HG03460 (cell line): ENCODE data around the gene AVPR2.

Experiments
- ATAC-seq: cut with Tn5 transposase; IDR thresholded peaks from one replicate; pipeline ENCODE4 v1.9.1; 2021; ENCODE audit not compliant: unreplicated experiment

AVPR2 gene

GRCh38 chrX:153884590-153884989 lies 19.9 kb upstream of the AVPR2 start:
- no peak for ATAC-seq

DNA sequence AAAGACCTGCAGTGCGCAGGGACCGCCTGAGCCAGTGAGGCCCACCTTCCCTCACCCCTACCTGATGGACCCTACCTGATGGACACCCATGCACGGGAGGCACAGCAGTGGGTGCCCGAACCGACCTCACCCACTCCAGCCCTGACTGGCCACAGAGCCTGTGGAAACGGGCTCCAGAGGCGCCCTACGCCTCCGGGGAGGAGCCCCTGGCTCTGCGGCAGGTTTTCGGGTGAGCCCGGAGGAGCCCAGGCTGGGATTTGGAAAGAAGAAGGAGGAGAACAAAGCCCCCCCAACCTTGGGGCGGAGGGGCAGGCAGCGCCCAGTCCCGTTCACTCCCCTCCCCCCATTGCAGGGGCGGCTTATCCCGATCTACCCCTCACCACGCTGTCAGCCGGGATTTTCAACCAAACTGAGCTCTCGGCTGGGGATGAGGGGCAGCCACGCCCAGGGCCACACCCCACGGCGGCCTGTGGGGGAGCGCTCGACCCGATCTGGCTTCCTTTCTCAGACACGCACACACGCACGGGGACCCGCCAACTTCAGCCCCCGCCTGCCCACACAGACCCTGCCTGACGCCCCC lies 19.2 kb upstream of the AVPR2 start:
- ATAC-seq, result no peak

- ATAC-seq, result no peak
Observed at GRCh38 chrX:153885968-153886903, 18.2 kb upstream of the AVPR2 start, which contains the start of gene L1CAM. Gene L1CAM, minus strand, starts transcription at chrX:153886173. Its CDS starts 10,337 bp downstream, at chrX:153875836.

DNA sequence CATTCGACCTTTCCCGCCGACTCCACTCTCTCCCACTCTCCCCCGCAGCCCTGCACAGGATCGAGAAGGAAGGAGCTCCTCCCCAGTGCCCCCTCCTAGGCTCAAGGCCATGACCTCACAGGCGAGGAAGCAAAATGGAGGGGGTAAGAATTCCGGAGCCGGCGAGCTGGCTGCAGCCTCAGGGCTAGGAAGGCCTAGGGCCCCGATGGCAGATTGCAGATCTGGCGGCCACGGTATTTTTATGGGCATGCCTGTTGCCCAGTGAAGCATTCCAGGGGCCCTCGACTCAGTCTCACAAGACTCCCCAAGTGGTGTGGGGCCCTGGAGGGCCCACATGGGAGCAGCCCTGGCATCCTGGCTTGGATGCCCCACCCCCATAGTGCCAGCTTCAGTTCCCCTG lies 17.6 kb upstream of the AVPR2 start:
- ATAC-seq, result no peak

GRCh38 chrX:153887385-153887784 lies 17.1 kb upstream of the AVPR2 start:
- ATAC-seq, result no peak

GRCh38 chrX:153888344-153888743 lies 16.1 kb upstream of the AVPR2 start:
- no peak for ATAC-seq

DNA sequence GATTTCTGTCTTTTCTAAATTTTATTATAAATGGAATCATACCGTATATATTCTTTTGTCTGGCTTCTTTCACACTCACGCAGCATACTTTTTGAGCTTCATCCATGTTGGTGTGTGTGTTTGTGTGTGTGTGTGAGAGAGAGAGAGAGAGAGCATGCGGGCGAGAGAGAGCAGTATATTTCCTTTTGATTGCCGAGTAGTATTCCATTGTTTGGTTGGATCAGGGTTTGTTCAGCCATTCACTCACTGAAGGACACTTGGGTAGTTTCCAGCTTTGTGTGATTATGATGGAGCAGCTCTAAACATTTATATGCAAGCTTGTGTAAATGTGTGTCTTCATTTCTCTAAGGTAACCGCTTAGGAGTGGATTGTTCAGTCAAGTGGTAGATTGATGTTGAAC lies 15.3 kb upstream of the AVPR2 start:
- no peak for ATAC-seq

- no peak for ATAC-seq
Observed at GRCh38 chrX:153897899-153898298, 6.6 kb upstream of the AVPR2 start.

DNA sequence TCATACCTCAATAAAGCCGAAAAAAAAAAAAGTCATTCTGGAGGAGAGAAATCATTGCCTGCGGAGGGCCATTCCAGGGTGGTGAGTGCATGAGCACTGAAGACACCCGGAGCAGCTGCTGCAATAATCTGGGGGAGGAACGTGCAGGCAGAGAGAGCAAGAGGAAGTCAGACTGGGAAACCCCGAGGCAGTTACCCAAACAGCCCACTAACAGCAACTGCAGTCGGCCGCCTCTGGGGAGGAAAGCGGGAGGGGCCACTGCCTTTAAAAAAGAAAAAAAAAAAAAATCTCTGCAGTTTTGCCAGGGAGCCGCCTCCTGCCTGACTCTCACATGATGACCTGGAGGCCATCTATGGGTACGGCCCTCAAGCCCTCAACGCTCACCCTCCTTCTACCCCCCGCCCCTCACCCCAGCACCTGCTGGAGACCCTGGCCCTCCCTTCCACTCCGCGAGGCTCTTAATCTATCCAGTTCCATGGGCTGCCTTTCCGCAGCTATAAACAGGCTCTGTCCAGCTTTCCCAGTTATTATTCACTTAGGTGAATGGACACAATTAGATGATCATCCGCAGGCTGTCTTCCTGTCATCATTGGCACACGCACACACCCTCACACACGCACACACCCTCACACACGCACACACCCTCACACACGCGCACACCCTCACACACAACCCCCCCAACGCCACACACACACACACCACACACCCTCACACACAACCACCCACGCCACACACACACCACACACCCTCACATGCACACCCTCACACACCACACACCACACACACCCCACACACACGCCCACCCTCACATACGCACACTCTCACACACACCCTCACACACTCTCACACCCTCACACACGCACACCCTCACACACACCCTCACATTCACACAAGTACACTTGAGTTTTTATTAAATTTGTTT lies 3.4 kb upstream of the AVPR2 start:
- ATAC-seq, result peak; percentile 78

DNA sequence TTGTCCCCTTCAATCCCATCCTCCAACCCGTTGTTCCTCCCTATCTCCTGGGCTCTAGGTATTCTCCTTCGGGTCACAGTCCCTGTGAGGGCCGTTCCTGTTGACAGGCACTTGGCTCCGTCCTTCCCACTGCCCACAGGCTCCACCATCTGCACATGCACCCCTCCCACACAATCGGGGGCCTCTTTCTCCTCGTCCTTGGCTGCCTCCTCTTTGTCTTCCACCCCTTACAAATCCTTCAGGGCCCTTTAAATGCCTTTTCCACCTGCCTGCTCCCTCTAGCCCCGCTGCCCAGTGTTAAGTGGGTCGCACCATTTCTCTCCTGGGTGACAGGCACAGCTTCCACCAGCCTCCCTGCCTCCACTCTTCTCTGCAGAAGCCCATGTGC lies 2.7 kb upstream of the AVPR2 start:
- no peak for ATAC-seq

DNA sequence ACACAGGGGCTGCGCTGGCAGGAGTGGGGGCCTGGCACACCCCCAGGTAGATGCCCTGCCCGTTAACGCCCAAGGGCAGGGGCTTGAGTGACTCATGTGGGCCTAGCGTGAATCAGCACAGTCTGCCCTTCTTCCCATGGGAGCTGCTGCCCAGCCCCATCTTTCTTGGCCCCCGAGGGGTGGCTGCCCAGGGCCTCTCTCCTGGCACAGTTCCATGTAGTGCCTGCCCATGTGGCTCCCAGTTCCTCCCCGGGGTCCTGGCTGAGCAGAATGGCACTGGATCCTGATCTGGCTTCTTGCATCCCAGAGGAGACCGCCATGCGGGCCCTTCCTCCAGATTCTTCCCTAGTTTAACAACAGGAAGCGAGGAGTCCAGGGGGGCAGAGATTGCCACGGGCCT lies 2.1 kb upstream of the AVPR2 start:
- ATAC-seq, result no peak

DNA sequence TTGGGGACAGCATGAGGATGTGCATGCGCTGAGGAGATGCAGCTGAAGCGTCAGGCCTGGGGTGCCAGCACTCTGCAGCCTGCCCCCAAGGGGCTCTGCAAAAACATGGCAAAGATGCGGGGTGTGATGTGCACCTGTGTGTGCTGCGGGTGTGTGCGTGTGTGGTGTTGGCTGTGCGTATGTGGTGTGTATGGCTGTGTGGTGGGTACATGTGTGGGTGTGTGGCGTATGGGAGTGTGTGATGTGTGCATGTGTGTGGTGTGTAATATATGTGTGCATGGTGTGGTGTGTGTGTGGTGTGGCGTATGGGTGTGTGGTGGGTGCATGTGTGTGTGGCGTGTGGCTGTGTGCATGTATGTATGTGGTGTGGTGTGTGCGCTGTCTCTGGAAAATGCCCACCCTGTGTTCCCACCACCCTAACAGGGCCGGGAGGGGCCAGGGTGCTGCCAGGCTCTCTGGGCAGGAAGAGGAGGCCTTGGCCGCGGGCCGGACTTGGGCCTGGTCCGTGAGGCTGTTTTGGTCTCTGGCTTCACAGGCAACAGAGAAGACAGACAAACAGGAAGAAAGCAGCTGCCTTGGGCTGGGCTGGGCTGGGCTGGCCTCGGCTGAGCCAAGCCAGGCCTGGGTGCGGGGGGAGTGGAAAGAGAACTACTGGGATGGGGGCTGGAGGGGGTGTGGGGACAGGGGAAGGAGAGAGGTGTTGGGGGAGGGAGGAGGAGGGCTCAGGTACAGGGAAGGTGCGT lies 1.1 kb upstream of the AVPR2 start:
- ATAC-seq, result no peak

GRCh38 chrX:153905481-153906095 lies 1.1 kb downstream of the AVPR2 start:
- ATAC-seq, result no peak

DNA sequence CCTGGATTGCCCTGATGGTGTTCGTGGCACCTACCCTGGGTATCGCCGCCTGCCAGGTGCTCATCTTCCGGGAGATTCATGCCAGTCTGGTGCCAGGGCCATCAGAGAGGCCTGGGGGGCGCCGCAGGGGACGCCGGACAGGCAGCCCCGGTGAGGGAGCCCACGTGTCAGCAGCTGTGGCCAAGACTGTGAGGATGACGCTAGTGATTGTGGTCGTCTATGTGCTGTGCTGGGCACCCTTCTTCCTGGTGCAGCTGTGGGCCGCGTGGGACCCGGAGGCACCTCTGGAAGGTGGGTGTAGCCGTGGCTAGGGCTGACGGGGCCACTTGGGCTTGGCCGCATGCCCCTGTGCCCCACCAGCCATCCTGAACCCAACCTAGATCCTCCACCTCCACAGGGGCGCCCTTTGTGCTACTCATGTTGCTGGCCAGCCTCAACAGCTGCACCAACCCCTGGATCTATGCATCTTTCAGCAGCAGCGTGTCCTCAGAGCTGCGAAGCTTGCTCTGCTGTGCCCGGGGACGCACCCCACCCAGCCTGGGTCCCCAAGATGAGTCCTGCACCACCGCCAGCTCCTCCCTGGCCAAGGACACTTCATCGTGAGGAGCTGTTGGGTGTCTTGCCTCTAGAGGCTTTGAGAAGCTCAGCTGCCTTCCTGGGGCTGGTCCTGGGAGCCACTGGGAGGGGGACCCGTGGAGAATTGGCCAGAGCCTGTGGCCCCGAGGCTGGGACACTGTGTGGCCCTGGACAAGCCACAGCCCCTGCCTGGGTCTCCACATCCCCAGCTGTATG lies 1.8 kb downstream of the AVPR2 start:
- no peak for ATAC-seq

GRCh38 chrX:153907456-153907855 lies 3.0 kb downstream of the AVPR2 start:
- no peak for ATAC-seq

DNA sequence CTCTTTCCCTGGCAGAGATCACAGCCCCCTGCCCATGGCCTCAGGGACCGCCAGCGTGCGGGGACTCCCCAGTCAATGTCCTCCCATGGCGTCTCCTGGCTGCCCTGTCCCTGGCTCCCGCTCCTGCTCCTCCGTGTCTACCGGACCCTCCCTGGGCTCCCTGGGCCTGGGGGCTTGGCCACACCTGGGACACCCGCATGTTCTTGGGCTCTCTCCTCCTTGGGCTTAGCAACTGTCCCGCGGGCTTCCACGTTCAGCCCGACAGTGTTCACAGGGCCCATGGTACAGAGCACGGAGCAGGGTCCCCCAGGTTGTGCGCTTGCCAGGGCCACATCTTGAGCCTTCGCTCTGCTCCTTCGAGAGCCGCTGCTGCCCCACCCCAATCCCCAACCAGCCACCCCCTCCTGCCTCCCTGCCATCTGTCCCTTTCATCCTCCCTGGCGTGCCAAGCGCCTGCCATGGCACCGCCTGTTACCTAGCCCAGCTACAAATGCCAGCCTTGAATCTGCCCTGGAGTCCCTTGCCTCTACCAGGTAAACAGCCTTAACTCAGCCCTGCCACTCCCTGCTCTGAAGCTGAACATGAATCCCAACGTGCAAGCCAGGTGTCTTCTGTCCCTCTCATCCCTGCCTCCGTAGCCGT lies 3.9 kb downstream of the AVPR2 start:
- no peak for ATAC-seq

DNA sequence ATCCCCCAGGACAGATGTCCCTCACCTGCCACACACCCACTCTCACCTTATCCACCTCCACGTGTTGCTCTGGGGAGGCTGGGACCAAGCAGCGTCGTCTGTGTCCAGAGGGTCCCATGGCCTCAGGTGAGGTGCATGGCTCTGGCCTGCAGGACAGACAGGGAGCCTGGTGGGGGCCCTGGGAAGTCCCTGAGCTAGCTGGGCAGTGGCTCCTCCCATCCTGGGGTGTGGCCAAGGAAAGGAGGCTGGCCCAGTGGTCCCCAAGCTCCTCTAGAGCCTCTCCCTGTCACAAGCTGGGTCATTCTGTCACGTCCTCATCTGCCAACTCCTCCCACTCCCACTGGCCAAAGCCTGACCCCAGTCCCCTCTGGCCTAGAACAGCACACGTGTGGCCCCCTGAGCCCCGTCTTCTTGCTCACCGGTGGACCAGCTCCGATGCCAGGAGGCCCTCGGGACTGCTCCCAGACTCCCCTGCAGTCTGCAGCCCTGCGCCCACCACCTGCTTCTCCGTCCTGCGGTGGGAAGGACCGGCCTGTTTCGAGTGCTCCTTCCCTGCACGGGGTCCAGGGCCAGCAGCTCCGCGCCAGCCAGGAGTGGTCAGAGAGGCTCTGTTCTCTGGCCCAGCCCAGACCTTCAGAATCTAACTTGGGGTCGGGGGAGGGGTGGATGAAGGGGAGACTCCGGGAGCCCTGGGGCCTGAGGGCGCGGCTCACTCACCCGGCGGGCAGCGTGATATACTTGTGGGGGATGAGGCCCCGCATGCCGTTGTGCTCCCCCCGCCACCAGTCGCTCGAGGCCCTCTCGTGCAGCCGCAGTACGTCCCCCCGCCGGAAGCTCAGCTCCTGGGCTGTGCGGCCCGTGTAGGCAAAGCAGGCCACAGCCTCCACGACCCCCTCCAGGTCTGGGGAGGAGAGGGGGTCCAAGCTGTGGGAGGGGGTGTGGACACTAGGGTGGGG lies 4.8 kb downstream of the AVPR2 start:
- no peak for ATAC-seq

DNA sequence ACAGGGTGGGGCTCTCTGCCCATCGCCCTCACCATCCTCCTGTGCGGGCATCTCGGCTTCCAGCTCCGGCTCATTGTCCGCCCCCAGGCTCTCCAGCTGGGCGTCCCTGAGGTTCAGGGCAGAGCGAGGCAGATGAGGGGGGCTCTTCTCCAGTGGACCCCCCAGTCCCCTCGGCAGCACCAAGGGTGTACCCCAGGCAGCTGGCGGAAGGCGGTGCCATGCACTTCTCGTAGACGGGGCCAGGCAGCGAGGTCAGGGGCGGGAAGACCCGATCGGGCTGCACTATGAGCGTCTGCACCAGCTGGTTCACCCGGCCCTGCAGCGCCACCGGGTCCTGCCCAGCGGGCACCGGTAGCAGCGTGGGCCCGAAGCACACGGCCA lies 5.5 kb downstream of the AVPR2 start:
- no peak for ATAC-seq
